ENCODE results near the gene SMYD3.

SMYD3 gene

DNA sequence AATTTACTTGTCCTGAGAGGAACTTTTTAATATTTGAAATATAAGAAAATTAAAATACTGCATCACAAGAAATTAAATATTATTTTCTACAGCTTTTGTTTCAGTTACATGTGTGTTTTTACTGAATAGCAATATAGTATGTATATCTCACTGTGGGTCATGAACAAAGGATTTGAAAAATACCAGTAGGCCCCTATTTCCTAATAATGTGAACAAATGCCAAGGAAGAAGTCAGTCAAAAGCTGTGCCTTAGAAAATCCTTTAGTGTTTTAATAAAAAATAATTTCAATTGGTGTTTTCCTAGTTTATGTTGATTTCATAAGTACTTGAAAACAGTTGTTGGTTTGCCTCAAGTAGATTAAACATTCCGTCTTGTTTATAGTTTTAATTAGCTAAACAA is 46.7 kb downstream of the SMYD3 start:
- DNase-seq: no peak

- no peak for DNase-seq
Observed at GRCh38 chr1:246459221-246459620, 47.9 kb downstream of the SMYD3 start.

GRCh38 chr1:246455476-246455875 is 51.6 kb downstream of the SMYD3 start:
- DNase-seq: no peak

GRCh38 chr1:246454655-246455054 is 52.4 kb downstream of the SMYD3 start:
- DNase-seq: no peak

GRCh38 chr1:246450611-246451251 is 56.3 kb downstream of the SMYD3 start:
- no peak for DNase-seq

GRCh38 chr1:246448373-246448772 is 58.7 kb downstream of the SMYD3 start:
- DNase-seq: no peak

- no peak for DNase-seq
Observed at GRCh38 chr1:246447501-246447900, 59.6 kb downstream of the SMYD3 start.

DNA sequence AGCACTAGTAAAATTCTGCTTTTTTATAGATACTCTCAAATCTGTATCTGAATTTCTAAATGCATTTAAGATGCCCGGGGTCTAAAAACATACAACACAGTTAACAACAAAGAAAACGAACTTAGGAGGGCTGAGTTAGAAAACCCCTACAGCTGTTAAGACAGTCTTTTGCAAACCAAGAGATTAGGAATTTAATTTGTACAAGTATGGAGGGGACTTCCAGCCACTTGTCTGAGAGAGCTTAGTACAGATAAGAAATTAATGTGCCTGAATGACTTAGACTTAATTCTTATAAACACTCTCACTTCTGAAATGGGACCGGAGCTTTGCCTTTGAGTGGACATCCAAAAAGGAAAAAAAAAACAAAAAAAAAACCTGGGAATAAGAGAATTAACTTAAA is 61.6 kb downstream of the SMYD3 start:
- no peak for DNase-seq

DNA sequence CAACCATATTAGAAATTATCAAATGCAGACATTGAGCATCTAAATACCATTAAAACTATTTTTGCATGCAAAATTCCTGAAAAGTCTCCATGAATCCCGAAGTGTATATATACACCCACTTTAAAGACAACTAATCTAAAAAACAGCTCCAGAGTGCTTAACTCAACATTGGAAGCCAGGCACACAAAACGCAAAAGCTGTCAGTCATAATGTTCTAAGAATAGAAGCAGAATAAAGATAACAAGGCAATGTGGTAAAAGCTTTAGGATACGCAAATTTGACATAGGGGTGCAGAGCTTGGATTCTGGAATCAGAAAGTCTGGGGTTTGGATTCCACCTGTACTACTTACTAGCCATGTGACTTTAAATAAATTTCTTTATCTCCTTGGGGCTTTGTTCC is 62.5 kb downstream of the SMYD3 start:
- DNase-seq: no peak

DNA sequence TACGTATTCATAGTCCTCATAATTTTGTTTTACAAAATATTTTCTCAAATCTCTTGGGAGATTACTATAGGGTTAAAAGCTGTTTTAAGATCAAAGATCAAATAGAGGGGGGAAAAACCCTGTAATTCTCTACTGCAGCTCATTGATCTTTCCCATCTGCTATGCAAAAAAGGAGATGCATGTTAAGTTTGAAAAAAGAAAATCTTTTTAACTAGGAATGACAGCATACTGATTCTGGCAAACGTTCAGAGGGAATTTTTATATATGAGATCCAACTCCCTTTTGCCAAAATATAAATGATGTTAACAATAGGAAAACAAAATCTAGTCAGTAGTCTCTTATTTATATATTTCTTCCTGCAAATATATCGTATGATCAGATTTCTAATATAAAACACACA is 69.1 kb downstream of the SMYD3 start:
- DNase-seq: no peak

GRCh38 chr1:246435421-246436041 is 71.5 kb downstream of the SMYD3 start:
- no peak for DNase-seq

GRCh38 chr1:246434335-246434734 is 72.7 kb downstream of the SMYD3 start:
- DNase-seq: no peak

DNA sequence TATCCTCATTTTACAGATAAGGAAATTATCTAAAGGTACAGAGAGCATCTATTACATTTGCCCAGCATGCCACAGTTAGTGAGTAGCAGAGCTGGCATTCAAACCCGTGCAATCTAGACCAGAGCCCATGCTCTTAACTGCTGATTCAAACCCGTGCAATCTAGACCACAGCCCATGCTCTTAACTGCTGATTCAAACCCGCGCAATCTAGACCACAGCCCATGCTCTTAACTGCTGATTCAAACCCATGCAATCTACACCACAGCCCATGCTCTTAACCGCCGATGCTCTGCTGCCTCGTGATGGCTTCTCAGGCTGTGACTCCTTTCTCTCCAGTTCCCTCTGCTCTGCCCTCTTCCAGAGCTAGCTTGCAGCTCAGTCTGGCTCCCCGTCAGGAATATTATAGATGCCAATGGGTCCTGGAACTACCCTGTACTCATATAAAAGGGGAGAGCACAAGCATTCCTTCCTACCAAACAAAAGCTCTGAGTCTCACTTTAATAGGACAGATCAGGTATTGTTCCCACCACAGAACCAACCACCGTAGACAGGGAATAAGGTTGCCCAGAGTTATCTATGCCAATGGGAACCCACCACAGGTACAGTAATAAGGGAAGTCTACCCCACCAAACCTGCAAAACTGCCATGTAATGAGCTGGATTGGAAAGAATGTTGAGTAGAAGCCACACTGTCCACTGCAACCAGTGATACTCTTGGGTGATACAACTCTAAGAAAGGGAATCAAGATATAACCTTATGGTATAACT is 78.4 kb downstream of the SMYD3 start:
- DNase-seq: peak; percentile 51

GRCh38 chr1:246427611-246428010 is 79.5 kb downstream of the SMYD3 start:
- DNase-seq: no peak

DNA sequence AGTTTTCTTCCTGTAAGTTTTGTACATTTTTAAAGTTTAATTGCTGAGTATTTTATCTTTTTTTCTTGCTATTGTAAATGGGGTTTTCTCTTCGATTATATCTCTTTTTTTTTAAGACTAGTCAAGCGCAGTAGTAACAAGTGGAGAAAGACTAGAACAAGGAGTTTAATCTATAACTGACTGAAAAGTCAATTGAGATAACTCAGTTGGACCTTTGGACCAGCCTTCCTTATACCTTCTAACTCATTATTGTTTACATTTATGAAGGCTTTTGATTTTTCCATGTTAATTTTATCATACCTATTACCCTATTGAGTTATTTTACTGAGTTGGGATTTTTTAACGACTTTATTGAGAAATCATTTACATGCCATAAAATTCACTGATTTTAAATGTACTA is 81.2 kb downstream of the SMYD3 start:
- DNase-seq: no peak

DNA sequence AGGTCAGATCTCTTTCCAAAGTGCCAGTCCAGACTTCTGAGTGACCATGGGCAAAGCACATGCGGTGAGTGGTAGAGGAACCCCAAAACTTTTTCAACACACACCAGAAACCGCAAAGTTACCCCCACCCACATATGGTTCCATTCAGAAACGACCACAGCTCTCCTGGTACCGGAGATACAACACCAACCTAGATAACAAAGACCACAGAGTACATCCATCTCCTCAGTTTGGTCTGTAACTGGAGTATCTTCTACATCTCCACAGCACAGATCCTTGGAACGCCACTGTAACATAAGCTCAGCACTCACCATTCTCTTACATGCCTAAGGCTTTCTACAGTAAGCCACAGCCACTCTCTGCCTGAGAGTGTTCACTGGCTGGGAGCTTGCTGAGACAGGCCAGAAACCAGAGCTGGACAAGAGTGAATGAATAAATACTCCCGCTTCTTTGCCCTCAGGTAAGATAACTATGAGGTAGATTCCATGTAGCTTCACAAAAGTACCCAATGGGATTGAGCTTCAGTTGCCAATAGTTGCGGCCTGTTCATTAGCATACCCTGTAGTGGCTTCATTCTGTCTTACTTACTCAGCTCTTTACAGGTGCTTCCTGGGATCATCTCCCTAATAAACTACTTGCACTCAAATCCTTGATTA is 81.8 kb downstream of the SMYD3 start:
- DNase-seq: no peak

- no peak for DNase-seq
Observed at GRCh38 chr1:246420300-246420699, 86.8 kb downstream of the SMYD3 start.

GRCh38 chr1:246418565-246419312 is 88.3 kb downstream of the SMYD3 start:
- no peak for DNase-seq

DNA sequence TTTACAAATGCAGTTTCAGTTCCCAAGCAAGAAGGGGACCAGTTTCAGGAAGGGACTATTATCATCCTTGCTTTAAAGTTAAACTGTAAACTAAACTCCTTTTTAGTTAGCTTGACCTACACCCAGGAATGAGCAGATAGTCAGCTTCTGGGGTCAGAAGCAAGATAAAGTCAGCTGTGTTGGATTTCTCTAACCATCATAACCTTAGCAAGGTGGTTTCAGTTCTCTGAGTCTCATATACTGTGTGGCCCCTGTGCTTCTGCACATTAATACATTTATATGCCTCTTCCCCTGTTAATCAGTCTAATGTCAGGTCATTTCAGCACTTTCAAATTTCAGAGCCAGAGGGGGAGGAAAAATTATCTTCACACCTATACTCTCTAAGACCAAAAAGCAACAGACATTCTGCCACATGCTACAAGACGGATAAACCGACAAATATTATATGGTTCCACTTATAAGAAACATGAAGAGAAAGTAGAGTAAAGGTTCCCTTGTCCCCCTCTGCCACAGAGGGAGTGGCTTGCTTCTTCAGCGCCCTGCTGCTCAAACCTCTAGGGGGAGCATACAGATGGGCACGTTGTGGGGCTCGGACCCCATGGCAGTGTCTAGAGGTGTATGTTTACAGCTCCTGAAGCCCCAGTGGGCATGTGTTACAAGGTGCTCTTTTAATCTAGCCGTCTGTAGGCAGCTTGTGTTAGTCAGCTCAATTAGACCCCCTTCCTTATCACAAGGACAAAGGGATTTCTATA is 89.1 kb downstream of the SMYD3 start:
- DNase-seq: no peak

DNA sequence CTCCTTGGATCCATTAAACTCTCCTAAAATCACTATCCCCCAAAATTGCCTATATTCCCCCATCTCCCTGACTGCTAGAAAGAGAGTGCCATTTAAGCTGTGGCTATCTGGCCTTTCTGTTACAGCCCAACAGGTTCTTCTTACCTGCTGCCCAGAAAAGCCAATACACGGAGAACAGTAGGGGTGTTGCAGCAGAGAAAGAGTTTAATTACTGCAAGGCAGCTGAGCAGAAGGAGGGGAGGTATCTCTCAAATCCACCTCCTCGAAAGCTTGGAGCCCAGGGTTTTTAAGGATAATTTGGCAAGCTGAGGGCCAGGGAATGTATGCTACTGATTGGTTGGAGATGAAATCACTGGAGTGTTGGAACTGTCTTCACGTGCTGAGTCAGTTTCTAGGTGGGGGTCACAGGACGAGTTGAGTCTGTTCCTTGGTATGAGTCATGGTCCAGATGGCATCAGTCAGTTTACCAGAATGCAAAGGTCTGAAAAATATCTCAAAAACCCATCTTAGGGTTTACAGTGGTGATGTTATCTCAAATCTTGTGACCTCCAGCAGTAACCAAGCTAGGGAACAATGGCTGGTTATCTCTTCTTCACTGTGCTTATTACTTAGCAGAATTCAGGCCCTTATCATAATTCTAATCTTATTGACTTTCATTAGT is 89.8 kb downstream of the SMYD3 start:
- DNase-seq: no peak

DNA sequence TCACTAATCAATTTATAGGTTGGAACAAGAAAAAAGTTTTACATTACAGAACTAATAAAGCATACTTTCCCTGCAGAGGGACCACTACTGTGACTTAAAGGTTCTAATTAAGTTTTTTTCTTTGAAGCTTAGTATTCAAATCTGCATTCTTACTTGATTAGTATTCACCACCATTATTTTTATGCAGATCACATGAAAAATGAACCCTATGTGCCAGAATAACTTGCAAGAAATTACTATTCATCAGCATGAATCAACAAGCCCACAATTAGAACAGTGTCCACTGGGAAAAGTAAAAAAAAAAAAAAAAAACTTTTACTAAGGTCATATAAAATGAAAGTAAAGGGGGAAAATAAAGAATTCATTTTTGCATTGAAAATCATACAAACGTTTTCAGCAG is 90.8 kb downstream of the SMYD3 start:
- DNase-seq: no peak

GRCh38 chr1:246415028-246415427 is 92.1 kb downstream of the SMYD3 start:
- no peak for DNase-seq
